Measurements from ENCODE around the gene LRRC45. TPM values are rescaled to one million over a fixed set of nuclear protein-coding genes. Genes with fewer than 3 reads are reported as not detected.

LRRC45 gene
- total and polyA plus RNA-seq, 2 of the 4 experiments (the other 2 are of a cell fraction): 7.2 to 10.2 TPM

GRCh38 chr17:82049106-82049505, 26.0 kb downstream of the LRRC45 start:
- no peak overlapping the region for H3K56ac ChIP-seq (ENCODE audit: extremely low read depth, insufficient read depth, low read length)
- H3K79me1 ChIP-seq (ENCODE audit: low read depth in 1 of 2, low read length in 2 of 2): peaks cover 10 to 37% of the 10 kb centered on the region in 2 experiments
- no peaks in the 10 kb centered on the region for H3K27me3 ChIP-seq (ENCODE audit: control insufficient read depth, insufficient read depth, low read length)
- H2BK20ac ChIP-seq (ENCODE audit: low read depth, low read length): no peak overlapping the region
- no peak for ATAC-seq (ENCODE audit: low read depth)
- dilution Hi-C loops (cut with HindIII; ENCODE audit: low sequenced_read_pairs, unreplicated experiment) (no loop called here), in situ Hi-C loops (cut with MboI; ENCODE audit: low sequenced_read_pairs) (no loop called here), intact Hi-C loops (cut with micrococcal nuclease) (no loop called here)
- H2AFZ ChIP-seq (replicated peaks; ENCODE audit: low read length, poor library complexity): no peak overlapping the region
- no peak overlapping the region for H2AK9ac ChIP-seq (replicated peaks; ENCODE audit: low read depth, low read length, poor library complexity)
- no peak overlapping the region for H3K9ac ChIP-seq (ENCODE audit: low read depth, low read length)
- ChIA-PET CTCF (no interaction called here), POLR2A (ENCODE audit: unreplicated experiment) (no interaction called here)
- no peaks in the 10 kb centered on the region for H3K9me3 ChIP-seq (ENCODE audit: control insufficient read depth, insufficient read depth, low read length)
- H3K4me2 ChIP-seq (ENCODE audit: low read depth, low read length): no peak overlapping the region
- no peak overlapping the region for H2AK5ac ChIP-seq (ENCODE audit: low read depth, low read length)
- H3K9me1 ChIP-seq (ENCODE audit: insufficient read depth, low read length): peaks cover 7% of the 10 kb centered on the region
- no peak overlapping the region for H4K5ac ChIP-seq (ENCODE audit: low read depth, low read length)
- H3K14ac ChIP-seq (replicated peaks; ENCODE audit: low read depth, low read length): no peak overlapping the region
- H3K18ac ChIP-seq (ENCODE audit: low read depth, low read length): no peak overlapping the region
- TF ChIP-seq RFX5 (IDR thresholded peaks at IDR 0.05; ENCODE audit: low read depth, low read length) (no peak), CEBPB (IDR thresholded peaks at IDR 0.05; ENCODE audit: low read depth, low read length) (no peak), MAZ (IDR thresholded peaks at IDR 0.05; ENCODE audit: borderline replicate concordance, low read depth, low read length) (no peak), BHLHE40 (IDR thresholded peaks at IDR 0.05; ENCODE audit: low read depth, low read length) (no peak), USF2 (IDR thresholded peaks at IDR 0.05; ENCODE audit: low read depth, low read length) (no peak), POLR2A (IDR thresholded peaks at IDR 0.05; ENCODE audit: low read depth, low read length) (no peak), RCOR1 (IDR thresholded peaks at IDR 0.05; ENCODE audit: insufficient replicate concordance, low read length) (no peak), ELK1 (IDR thresholded peaks at IDR 0.05; ENCODE audit: borderline replicate concordance, low read depth, low read length) (no peak), FOS (IDR thresholded peaks at IDR 0.05; ENCODE audit: low read depth, low read length) (no peak)
- no peak overlapping the region for H4K91ac ChIP-seq (ENCODE audit: insufficient read depth, low read depth, low read length)
- H4K20me1 ChIP-seq (ENCODE audit: insufficient read depth, low read length): peaks cover 7% of the 10 kb centered on the region
- H2BK120ac ChIP-seq (ENCODE audit: low read depth, low read length): no peak overlapping the region
- H3K4me1 ChIP-seq (ENCODE audit: control insufficient read depth, insufficient read depth, low read length): peaks cover 18% of the 10 kb centered on the region
- H3K23ac ChIP-seq (ENCODE audit: low read depth, low read length): no peak overlapping the region
- 100% methylated on average over 2 of the region's 8 CpGs; no CpG with 5 or more reads in 1 of the 2 experiments for WGBS, 2 experiments (ENCODE audit: extremely low coverage in 2 of 2, insufficient read length in 1 of 2)
- H4K8ac ChIP-seq (ENCODE audit: low read depth in 2 of 2, low read length in 2 of 2): no peak overlapping the region
- DNase-seq: no peak
- peaks cover 36% of the 10 kb centered on the region for H3K36me3 ChIP-seq (ENCODE audit: control insufficient read depth, insufficient read depth, low read length)
- BruUV-seq (replicated peaks): no TSS peak
- H2BK5ac ChIP-seq (ENCODE audit: low read depth, low read length, poor library complexity, severe bottlenecking): no peak overlapping the region
- no peak overlapping the region for H3K4ac ChIP-seq (ENCODE audit: low read depth, low read length)
- H2BK15ac ChIP-seq (ENCODE audit: low read depth, low read length): no peak overlapping the region
- no peak overlapping the region for H3K4me3 ChIP-seq (ENCODE audit: insufficient read depth, low read depth, low read length)
- H3K27ac ChIP-seq (ENCODE audit: insufficient read depth, low read length): no peak overlapping the region

All from IMR-90 (cell line).